Endothelial cell (in vitro differentiated cells): Measurements from ENCODE around the gene PPP1R1C. TPM values are rescaled to one million over a fixed set of nuclear protein-coding genes. Genes with fewer than 3 reads are reported as not detected.
"Not testable (repeated sequence)": the region's sequence is repeated elsewhere in the genome, so short reads cannot be mapped to it uniquely, and the experiment has no call there.

ENCODE experiments used
- DNase-seq: peaks from one replicate; pipeline ENCODE4 v3.0.0; 2021; ENCODE audit warnings: low spot score
- H3K27ac Mint-ChIP-seq: one replicate; pipeline ENCODE4 v1.8.0; 2021; ENCODE audit warnings: mixed read lengths, inconsistent platforms; ENCODE audit not compliant: unreplicated experiment
- H3K27me3 Mint-ChIP-seq: one replicate; pipeline ENCODE4 v1.8.0; 2021; ENCODE audit warnings: mild to moderate bottlenecking, moderate library complexity, mixed read lengths, inconsistent platforms; ENCODE audit not compliant: unreplicated experiment
- H3K36me3 Mint-ChIP-seq: one replicate; pipeline ENCODE4 v1.8.0; 2021; ENCODE audit warnings: mild to moderate bottlenecking, low read depth, mixed read lengths, inconsistent platforms; ENCODE audit not compliant: unreplicated experiment
- H3K4me1 Mint-ChIP-seq: one replicate; pipeline ENCODE4 v1.8.0; 2021; ENCODE audit warnings: mild to moderate bottlenecking, mixed read lengths, inconsistent platforms; ENCODE audit not compliant: unreplicated experiment
- H3K4me3 Mint-ChIP-seq: one replicate; pipeline ENCODE4 v1.8.0; 2021; ENCODE audit warnings: mild to moderate bottlenecking, mixed read lengths, inconsistent platforms; ENCODE audit not compliant: unreplicated experiment
- H3K9me3 Mint-ChIP-seq: one replicate; pipeline ENCODE4 v1.8.0; 2021; ENCODE audit warnings: mixed read lengths, inconsistent platforms; ENCODE audit not compliant: unreplicated experiment
- total RNA-seq: library from RNA; stranded (reverse); fragmentation: NEBNext Ultra II Directional; extraction: Animal tissue kit (Norgen Biotek cat#: 25700); gene quantifications from one replicate; pipeline ENCODE4 v1.2.1, GENCODE V29; 2021; ENCODE audit not compliant: unreplicated experiment
- TF ChIP-seq, protein P1 (sequence below): fragments of 200-600 bp; sonication (generic); IDR thresholded peaks from one replicate; pipeline ENCODE4 v1.5.0; 2021; ENCODE audit warnings: antibody characterized with exemption; ENCODE audit not compliant: unreplicated experiment

Gene PPP1R1C
- total RNA-seq, 1 donor from 2014 or later, result 0.97 TPM

DNA sequence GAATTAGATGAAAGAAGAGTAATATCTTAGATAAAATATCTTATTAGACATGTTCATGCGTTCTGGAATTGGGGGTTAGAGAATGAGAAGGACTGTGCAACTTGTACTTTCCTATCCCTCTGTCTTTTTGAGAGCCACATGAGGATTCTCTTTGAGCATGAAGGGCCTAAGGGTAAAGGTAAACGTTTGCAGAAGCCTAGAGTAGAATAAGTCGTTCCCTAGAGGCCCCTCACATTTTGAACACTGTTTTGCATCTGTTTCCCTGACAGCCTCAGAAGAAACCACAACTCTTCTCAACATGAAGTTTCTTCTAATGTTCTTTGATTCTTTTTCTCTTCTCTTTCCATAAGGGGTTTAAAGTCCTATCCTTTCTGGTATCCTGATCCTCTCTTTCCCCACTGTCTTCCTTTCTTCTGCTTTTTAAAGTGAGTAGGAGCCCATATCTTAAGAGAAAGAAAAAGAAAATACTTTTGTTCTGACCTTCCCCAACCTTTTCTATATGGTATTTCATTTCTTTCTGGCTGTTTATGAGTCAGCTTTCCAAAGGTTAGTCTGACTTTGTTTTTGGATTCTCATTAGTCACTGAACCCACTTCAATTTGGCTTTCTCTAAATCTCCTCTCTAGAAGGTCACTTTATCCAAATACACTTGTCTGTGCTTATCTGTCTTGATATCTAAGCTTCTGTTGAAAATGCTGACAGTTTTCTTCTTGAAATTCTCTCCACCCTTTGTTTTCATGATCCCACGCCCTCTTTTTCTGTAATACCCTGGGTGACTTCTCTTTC is 34.8 kb downstream of the PPP1R1C start:
- H3K27ac Mint-ChIP-seq, result no peak overlapping the region
- no peaks in the 10 kb centered on the region for H3K36me3 Mint-ChIP-seq
- no peak for DNase-seq
- TF ChIP-seq, protein P1, sequence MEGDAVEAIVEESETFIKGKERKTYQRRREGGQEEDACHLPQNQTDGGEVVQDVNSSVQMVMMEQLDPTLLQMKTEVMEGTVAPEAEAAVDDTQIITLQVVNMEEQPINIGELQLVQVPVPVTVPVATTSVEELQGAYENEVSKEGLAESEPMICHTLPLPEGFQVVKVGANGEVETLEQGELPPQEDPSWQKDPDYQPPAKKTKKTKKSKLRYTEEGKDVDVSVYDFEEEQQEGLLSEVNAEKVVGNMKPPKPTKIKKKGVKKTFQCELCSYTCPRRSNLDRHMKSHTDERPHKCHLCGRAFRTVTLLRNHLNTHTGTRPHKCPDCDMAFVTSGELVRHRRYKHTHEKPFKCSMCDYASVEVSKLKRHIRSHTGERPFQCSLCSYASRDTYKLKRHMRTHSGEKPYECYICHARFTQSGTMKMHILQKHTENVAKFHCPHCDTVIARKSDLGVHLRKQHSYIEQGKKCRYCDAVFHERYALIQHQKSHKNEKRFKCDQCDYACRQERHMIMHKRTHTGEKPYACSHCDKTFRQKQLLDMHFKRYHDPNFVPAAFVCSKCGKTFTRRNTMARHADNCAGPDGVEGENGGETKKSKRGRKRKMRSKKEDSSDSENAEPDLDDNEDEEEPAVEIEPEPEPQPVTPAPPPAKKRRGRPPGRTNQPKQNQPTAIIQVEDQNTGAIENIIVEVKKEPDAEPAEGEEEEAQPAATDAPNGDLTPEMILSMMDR, result no peak
- H3K27me3 Mint-ChIP-seq, result no peaks in the 10 kb centered on the region
- H3K4me1 Mint-ChIP-seq, result no peaks in the 10 kb centered on the region
- H3K4me3 Mint-ChIP-seq, result no peak overlapping the region
- no peaks in the 10 kb centered on the region for H3K9me3 Mint-ChIP-seq

DNA sequence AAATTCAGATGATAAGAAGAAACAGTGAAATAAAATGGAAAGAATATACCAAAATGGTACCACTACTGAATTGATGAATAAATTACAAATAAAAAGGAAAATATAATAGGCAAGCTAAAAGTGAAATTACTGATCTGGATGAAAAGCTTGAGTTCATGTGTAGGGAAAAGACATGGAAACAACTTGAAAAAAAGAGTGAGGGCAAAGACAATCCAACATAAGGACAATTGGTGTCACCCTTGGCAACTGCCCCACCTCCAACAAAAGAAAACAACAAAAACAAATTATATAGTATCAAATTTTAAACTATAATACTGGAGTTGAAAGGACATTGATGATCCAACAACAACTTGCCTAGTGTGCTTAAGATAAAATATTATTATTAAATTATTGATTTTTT is 37.6 kb downstream of the PPP1R1C start:
- no peaks in the 10 kb centered on the region for H3K36me3 Mint-ChIP-seq
- DNase-seq, result no peak
- TF ChIP-seq, protein P1, result no peak
- H3K27me3 Mint-ChIP-seq, result no peaks in the 10 kb centered on the region
- H3K4me3 Mint-ChIP-seq, result no peak overlapping the region
- H3K4me1 Mint-ChIP-seq, result no peaks in the 10 kb centered on the region
- H3K27ac Mint-ChIP-seq, result no peak overlapping the region
- no peaks in the 10 kb centered on the region for H3K9me3 Mint-ChIP-seq

DNA sequence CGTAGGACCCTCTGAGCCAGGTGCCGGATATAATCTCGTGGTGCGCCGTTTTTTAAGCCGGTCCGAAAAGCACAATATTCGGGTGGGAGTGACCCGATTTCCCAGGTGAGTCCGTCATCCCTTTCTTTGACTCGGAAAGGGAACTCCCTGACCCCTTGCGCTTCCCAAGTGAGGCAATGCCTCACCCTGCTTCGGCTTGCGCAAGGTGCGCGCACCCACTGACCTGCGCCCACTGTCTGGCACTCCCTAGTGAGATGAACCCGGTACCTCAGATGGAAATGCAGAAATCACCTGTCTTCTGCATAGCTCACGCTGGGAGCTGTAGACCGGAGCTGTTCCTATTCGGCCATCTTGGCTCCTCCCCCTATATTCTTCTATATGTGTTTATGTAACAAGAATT is 45.2 kb downstream of the PPP1R1C start:
- not testable (repeated sequence) for H3K4me1 Mint-ChIP-seq, H3K36me3 Mint-ChIP-seq, H3K27ac Mint-ChIP-seq, H3K9me3 Mint-ChIP-seq, DNase-seq, H3K27me3 Mint-ChIP-seq
- H3K4me3 Mint-ChIP-seq, result peak overlapping the region; percentile 37

DNA sequence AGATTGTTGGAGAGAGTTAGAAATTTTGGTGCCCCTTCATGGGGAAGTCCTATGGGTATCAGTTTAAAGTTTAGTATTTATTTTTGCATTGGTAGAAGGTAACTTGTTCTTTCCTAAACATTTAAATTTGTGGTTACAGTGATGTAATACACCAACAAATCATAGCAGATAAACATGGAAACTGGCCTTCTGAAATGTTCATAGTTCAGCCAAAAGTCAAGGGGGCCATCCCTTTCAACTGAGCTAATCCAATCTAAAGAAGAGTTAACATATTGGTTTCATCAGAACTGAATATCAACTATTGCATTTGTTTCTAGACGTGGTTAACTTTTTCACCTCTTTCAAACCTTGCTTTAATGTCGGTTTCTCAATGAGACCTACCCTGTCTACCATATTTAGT is 46.3 kb downstream of the PPP1R1C start:
- H3K4me3 Mint-ChIP-seq, result no peak overlapping the region
- no peak overlapping the region for H3K27ac Mint-ChIP-seq
- TF ChIP-seq, protein P1, result no peak
- no peaks in the 10 kb centered on the region for H3K9me3 Mint-ChIP-seq
- H3K36me3 Mint-ChIP-seq, result no peaks in the 10 kb centered on the region
- DNase-seq, result no peak
- H3K4me1 Mint-ChIP-seq, result no peaks in the 10 kb centered on the region
- H3K27me3 Mint-ChIP-seq, result peaks cover 2% of the 10 kb centered on the region

DNA sequence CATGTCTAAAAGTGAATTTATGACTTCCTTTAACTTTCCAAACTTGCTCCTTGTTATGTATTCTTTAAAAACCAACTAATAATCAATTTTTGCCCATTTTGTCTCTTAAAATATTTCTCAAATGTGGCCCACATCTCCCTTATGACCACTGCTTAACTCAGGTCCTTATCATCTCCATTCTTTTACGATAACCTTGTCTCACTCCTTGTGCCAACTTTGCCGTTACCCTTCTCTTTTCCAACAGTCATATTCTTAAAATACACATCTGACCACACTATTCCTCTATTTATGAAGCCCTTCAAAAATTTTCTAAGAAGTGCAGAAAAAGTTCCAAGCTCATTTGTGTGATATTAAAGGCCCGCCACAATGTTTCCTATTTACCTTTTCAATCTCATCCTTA is 47.8 kb downstream of the PPP1R1C start:
- Mint-ChIP-seq H3K27me3 (peaks cover 2% of the 10 kb centered on the region), H3K4me3 (no peak overlapping the region), H3K27ac (no peak overlapping the region), H3K4me1 (no peaks in the 10 kb centered on the region), H3K36me3 (no peaks in the 10 kb centered on the region), H3K9me3 (no peaks in the 10 kb centered on the region)
- no peak for DNase-seq
- TF ChIP-seq, protein P1, result no peak
